SK-N-SH treated with all-trans-retinoic acid at 6 μM for 48 hours (cell line): ENCODE data around the gene FANCM.

Source experiments
- CREB5 ChIP-seq: fragments of 250-450 bp; sonication (Bioruptor Pico); IDR thresholded peaks from 2 replicates; pipeline ENCODE4 v1.5.1; 2020; ENCODE audit warnings: low read depth, mild to moderate bottlenecking, moderate library complexity
- ESRRG ChIP-seq: fragments of 250-450 bp; sonication (Bioruptor Pico); IDR thresholded peaks from 2 replicates; pipeline ENCODE4 v1.6.1; 2021; ENCODE audit warnings: mild to moderate bottlenecking
- OSR1 ChIP-seq: fragments of 250-450 bp; sonication (Bioruptor Pico); IDR thresholded peaks from 2 replicates; pipeline ENCODE4 v1.8.0; 2022; ENCODE audit warnings: moderate library complexity, mild to moderate bottlenecking, inconsistent platforms
- RARB ChIP-seq: fragments of 250-450 bp; sonication (Bioruptor Pico); IDR thresholded peaks from 2 replicates; pipeline ENCODE4 v1.8.0; 2021; ENCODE audit warnings: mild to moderate bottlenecking, moderate library complexity
- TCF4 ChIP-seq: fragments of 250-450 bp; sonication (Bioruptor Pico); IDR thresholded peaks from 2 replicates; pipeline ENCODE4 v1.8.0; 2021; ENCODE audit warnings: mild to moderate bottlenecking, moderate library complexity, borderline replicate concordance
- ZFP30 ChIP-seq: fragments of 450-650 bp; formaldehyde crosslinking; IDR thresholded peaks from 2 replicates; pipeline ENCODE4 v1.5.0; 2022; ENCODE audit warnings: mild to moderate bottlenecking, moderate library complexity
- ZNF565 ChIP-seq: fragments of 450-650 bp; formaldehyde crosslinking; conservative IDR thresholded peaks from 2 replicates; pipeline ENCODE4 v1.5.0; 2020; ENCODE audit warnings: low read depth, mild to moderate bottlenecking, moderate library complexity
- ZNF8 ChIP-seq: fragments of 450-650 bp; formaldehyde crosslinking; IDR thresholded peaks from 2 replicates; pipeline ENCODE4 v1.5.0; 2020; ENCODE audit warnings: mild to moderate bottlenecking, moderate library complexity

- TF ChIP-seq ESRRG (no peak), ZFP30 (no peak), TCF4 (CRISPR knock-in tag) (no peak), RARB (CRISPR knock-in tag) (no peak), OSR1 (CRISPR knock-in tag) (no peak), ZNF565 (CRISPR knock-in tag) (no peak), ZNF8 (CRISPR knock-in tag) (no peak), CREB5 (no peak)
Observed at GRCh38 chr14:45185100-45185814, 49.5 kb downstream of the FANCM start.
